MM.1S (cell line): ENCODE data around the gene DPP6.

ENCODE experiments used
- DNase-seq: peaks from one replicate; pipeline ENCODE4 v3.0.0-alpha.2; 2015
- H2AFZ ChIP-seq: fragments of 300-600 bp; sonication (generic); 2 replicates; pipeline ENCODE4 v1.6.0; 2016; ENCODE audit warnings: antibody characterized with exemption, low read length
- H3F3A ChIP-seq: fragments of 300-600 bp; sonication (generic); 2 replicates; pipeline ENCODE4 v1.6.1; 2016; ENCODE audit warnings: mild to moderate bottlenecking, antibody characterized with exemption, low read length, moderate library complexity, mixed read lengths; ENCODE audit not compliant: insufficient read depth
- H3K27ac ChIP-seq: fragments of 300-600 bp; sonication (generic); 2 replicates; pipeline ENCODE4 v1.5.1; 2016; ENCODE audit warnings: mild to moderate bottlenecking, low read length
- H3K27me3 ChIP-seq: fragments of 300-600 bp; sonication (generic); replicated peaks from 2 replicates; pipeline ENCODE4 v1.6.0; 2016; ENCODE audit warnings: low read length; ENCODE audit not compliant: insufficient read depth
- H3K36me3 ChIP-seq: fragments of 300-600 bp; sonication (generic); replicated peaks from 2 replicates; pipeline ENCODE4 v1.6.1; 2016; ENCODE audit warnings: mild to moderate bottlenecking, low read length, mixed read lengths; ENCODE audit not compliant: insufficient read depth
- H3K4me1 ChIP-seq: fragments of 300-600 bp; sonication (generic); 2 replicates; pipeline ENCODE4 v1.6.1; 2016; ENCODE audit warnings: low read length, mixed read lengths
- H3K4me2 ChIP-seq: fragments of 300-600 bp; sonication (generic); 2 replicates; pipeline ENCODE4 v1.6.0; 2016; ENCODE audit warnings: low read depth, low read length
- H3K4me3 ChIP-seq: fragments of 300-600 bp; sonication (generic); 2 replicates; pipeline ENCODE4 v1.5.1; 2016; ENCODE audit warnings: low read length, mixed read lengths
- H3K79me2 ChIP-seq: fragments of 300-600 bp; sonication (generic); 2 replicates; pipeline ENCODE4 v1.6.1; 2016; ENCODE audit warnings: mixed run types, low read length, mixed read lengths
- H3K9ac ChIP-seq: fragments of 300-600 bp; sonication (generic); 2 replicates; pipeline ENCODE4 v1.6.1; 2016; ENCODE audit warnings: low read length, mixed read lengths
- H3K9me2 ChIP-seq: fragments of 300-600 bp; sonication (generic); replicated peaks from 2 replicates; pipeline ENCODE4 v1.6.1; 2016; ENCODE audit warnings: mild to moderate bottlenecking, low read length, mixed read lengths; ENCODE audit not compliant: insufficient read depth
- H3K9me3 ChIP-seq: fragments of 300-600 bp; sonication (generic); replicated peaks from 2 replicates; pipeline ENCODE4 v1.6.1; 2016; ENCODE audit warnings: mild to moderate bottlenecking, low read length, mixed read lengths; ENCODE audit not compliant: insufficient read depth
- H4K20me1 ChIP-seq: fragments of 300-600 bp; sonication (generic); 2 replicates; pipeline ENCODE4 v1.6.1; 2016; ENCODE audit warnings: mild to moderate bottlenecking, low read length, moderate library complexity, mixed read lengths; ENCODE audit not compliant: insufficient read depth
- CTCF ChIP-seq: fragments of 300-600 bp; sonication (generic); IDR thresholded peaks from 2 replicates; pipeline ENCODE4 v1.5.1; 2016; ENCODE audit warnings: antibody characterized with exemption, low read length, mixed read lengths
- EZH2 ChIP-seq: fragments of 300-600 bp; sonication (generic); optimal IDR thresholded peaks from 2 replicates; pipeline ENCODE3; 2017; ENCODE audit warnings: low read depth, mild to moderate bottlenecking, antibody characterized with exemption, low read length, mixed read lengths
- EZH2phosphoT487 ChIP-seq: fragments of 300-600 bp; sonication (generic); IDR thresholded peaks from 2 replicates; pipeline ENCODE4 v1.6.1; 2018; ENCODE audit warnings: antibody characterized with exemption, low read length

Gene DPP6

GRCh38 chr7:154686305-154686704 lies 634.1 kb downstream of the DPP6 start:
- no peak for TF ChIP-seq EZH2phosphoT487
- no peak for TF ChIP-seq CTCF
- TF ChIP-seq EZH2 = no peak
- H3F3A ChIP-seq = no peaks in the 10 kb centered on the region
- no peak overlapping the region for H3K27ac ChIP-seq

GRCh38 chr7:154688952-154689351 lies 636.8 kb downstream of the DPP6 start:
- Histone ChIP-seq H3K27ac (no peak overlapping the region), H3K9me3 (no peaks in the 10 kb centered on the region), H3K9me2 (no peaks in the 10 kb centered on the region), H2AFZ (no peak overlapping the region), H3K27me3 (no peaks in the 10 kb centered on the region), H3K4me2 (no peak overlapping the region), H3K9ac (no peak overlapping the region), H3F3A (no peaks in the 10 kb centered on the region), H3K4me1 (no peaks in the 10 kb centered on the region), H4K20me1 (no peaks in the 10 kb centered on the region), H3K36me3 (no peaks in the 10 kb centered on the region), H3K4me3 (no peak overlapping the region), H3K79me2 (no peaks in the 10 kb centered on the region)
- TF ChIP-seq EZH2phosphoT487 = no peak
- TF ChIP-seq CTCF = no peak
- TF ChIP-seq EZH2 = no peak
- DNase-seq = no peak

More at GRCh38 chr7:154686305-154686704, 634.1 kb downstream of the DPP6 start:
- DNase-seq = no peak
- Histone ChIP-seq H2AFZ (no peak overlapping the region), H3K4me2 (no peak overlapping the region), H3K79me2 (no peaks in the 10 kb centered on the region), H3K9ac (no peak overlapping the region), H3K36me3 (no peaks in the 10 kb centered on the region), H4K20me1 (no peaks in the 10 kb centered on the region), H3K4me3 (no peak overlapping the region), H3K27me3 (no peaks in the 10 kb centered on the region), H3K9me2 (no peaks in the 10 kb centered on the region), H3K9me3 (no peaks in the 10 kb centered on the region), H3K4me1 (no peaks in the 10 kb centered on the region)

- no peak for TF ChIP-seq CTCF
- TF ChIP-seq EZH2 = no peak
- no peak for TF ChIP-seq EZH2phosphoT487
- Histone ChIP-seq H3K4me2 (no peak overlapping the region), H3F3A (no peaks in the 10 kb centered on the region)
Observed at GRCh38 chr7:154690411-154690810, 638.2 kb downstream of the DPP6 start.

More at GRCh38 chr7:154690411-154690810, 638.2 kb downstream of the DPP6 start:
- H3K27me3 ChIP-seq = no peaks in the 10 kb centered on the region
- no peak overlapping the region for H3K4me3 ChIP-seq
- no peaks in the 10 kb centered on the region for H3K9me3 ChIP-seq
- no peak overlapping the region for H3K27ac ChIP-seq
- H3K4me1 ChIP-seq = no peaks in the 10 kb centered on the region
- H3K36me3 ChIP-seq = no peaks in the 10 kb centered on the region
- DNase-seq = no peak
- H3K79me2 ChIP-seq = no peaks in the 10 kb centered on the region
- no peaks in the 10 kb centered on the region for H3K9me2 ChIP-seq
- H2AFZ ChIP-seq = no peak overlapping the region
- no peaks in the 10 kb centered on the region for H4K20me1 ChIP-seq
- no peak overlapping the region for H3K9ac ChIP-seq
